ENCODE results near the gene CAPN5.

DNA sequence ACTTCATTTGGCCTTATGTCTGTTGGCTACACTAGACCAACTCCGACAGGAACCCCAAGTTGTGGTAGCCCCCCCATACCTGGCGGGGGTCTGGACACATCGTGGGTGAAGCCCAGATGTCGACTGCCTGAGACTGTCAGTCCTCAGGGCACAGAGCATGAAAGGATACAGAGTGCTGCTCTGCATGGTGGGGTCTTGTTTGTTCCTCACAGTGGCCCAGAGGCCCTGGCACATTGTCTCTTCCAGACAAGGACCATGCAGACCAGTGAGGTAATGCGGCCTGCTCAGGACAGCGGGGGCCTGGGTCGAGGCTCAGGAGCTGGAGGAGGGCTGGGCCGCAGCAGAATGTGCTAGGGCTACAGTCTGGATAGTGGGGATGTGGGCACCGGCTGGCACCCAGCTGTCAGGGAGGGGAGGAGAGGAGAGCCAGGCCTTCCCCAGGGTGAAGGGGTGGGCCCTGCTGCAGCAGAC is 14.6 kb downstream of the CAPN5 start:
- TF ChIP-seq, protein P1, sequence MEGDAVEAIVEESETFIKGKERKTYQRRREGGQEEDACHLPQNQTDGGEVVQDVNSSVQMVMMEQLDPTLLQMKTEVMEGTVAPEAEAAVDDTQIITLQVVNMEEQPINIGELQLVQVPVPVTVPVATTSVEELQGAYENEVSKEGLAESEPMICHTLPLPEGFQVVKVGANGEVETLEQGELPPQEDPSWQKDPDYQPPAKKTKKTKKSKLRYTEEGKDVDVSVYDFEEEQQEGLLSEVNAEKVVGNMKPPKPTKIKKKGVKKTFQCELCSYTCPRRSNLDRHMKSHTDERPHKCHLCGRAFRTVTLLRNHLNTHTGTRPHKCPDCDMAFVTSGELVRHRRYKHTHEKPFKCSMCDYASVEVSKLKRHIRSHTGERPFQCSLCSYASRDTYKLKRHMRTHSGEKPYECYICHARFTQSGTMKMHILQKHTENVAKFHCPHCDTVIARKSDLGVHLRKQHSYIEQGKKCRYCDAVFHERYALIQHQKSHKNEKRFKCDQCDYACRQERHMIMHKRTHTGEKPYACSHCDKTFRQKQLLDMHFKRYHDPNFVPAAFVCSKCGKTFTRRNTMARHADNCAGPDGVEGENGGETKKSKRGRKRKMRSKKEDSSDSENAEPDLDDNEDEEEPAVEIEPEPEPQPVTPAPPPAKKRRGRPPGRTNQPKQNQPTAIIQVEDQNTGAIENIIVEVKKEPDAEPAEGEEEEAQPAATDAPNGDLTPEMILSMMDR (IDR thresholded peaks at IDR 0.05), result no peak
- TF ChIP-seq POLR2AphosphoS5 (IDR thresholded peaks at IDR 0.05; ENCODE audit: low read depth, low read length) (no peak), SIN3A (IDR thresholded peaks at IDR 0.05; ENCODE audit: borderline replicate concordance, insufficient read depth, low read depth, low read length) (no peak)
